ENCODE results near the gene NUPR1.

NUPR1 gene

DNA sequence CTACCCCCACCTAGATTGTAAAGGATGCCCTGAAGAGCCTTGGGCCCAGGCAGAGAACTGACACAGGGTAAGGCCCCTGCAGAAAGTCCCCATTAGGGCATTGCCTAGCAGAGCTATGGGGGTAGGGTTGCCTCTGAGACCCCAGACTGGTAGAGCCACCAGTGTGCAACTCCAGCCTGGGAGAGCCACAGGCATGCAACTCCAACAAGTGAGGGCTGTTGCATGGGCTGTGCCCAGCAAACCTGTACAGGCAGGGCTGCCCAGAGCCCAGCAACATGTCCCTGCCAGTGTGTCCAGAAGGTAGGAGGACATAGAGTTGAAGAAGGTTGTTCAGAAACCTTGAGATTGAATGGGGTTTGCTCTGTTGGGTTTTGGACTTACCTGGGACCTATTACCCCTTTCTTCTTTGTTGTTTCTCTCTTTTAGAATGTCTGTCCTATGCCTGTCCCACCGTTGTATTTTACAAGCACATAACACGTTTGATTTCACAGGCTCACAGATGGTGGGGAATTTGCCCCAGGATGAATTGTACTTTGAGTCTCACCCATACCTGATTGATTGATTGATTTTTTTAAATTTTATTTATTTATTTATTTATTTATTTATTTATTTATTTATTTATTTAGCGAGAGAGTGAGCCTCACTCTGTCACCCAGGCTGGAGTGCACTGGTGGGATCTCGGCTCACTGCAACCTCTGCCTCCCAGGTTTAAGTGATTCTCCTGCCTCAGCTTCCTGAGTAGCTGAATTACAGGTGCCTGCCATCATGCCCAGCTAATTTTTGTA is 31.4 kb upstream of the NUPR1 start:
- Histone ChIP-seq H3K27ac (ENCODE audit: extremely low read depth, low read depth, low read length) (no peak overlapping the region), H3K36me3 (ENCODE audit: control insufficient read depth in 2 of 2, insufficient read depth in 1 of 2, low read length in 2 of 2) (peaks cover 0 to under 1% of the 10 kb centered on the region in 2 experiments; a peak in 1 of 3 replicates), H3K4me1 (ENCODE audit: control insufficient read depth, insufficient read depth, low read length) (no peaks in the 10 kb centered on the region), H3K9me3 (ENCODE audit: control insufficient read depth, insufficient read depth, low read depth, low read length) (no peaks in the 10 kb centered on the region), H3K4me3 (ENCODE audit: low read depth, low read length) (no peak overlapping the region)
- ChIA-PET POLR2A (no interaction called here), CTCF (no interaction called here)
- TF ChIP-seq ZNF530 (tag by site-specific recombination; IDR thresholded peaks at IDR 0.05; ENCODE audit: low read depth) (0 out of 2 replicates have a peak, but pooled peaks have one; percentile 35), ZNF654 (tag by site-specific recombination; IDR thresholded peaks at IDR 0.05; ENCODE audit: low read depth) (peak; percentile 43), ZNF558 (tag by site-specific recombination; IDR thresholded peaks at IDR 0.05) (peak; percentile 79; the same call in 1 of the 2 replicates), RBAK (tag by site-specific recombination; IDR thresholded peaks at IDR 0.05) (0 out of 2 replicates have a peak, but pooled peaks have one; percentile 54), ZNF501 (tag by site-specific recombination; IDR thresholded peaks at IDR 0.05) (peak; percentile 45; the same call in 1 of the 2 replicates), KLF1 (tag by site-specific recombination; IDR thresholded peaks at IDR 0.05) (no peak), SCRT2 (tag by site-specific recombination; IDR thresholded peaks at IDR 0.05) (0 out of 2 replicates have a peak, but pooled peaks have one; percentile 28), SP3 (tag by site-specific recombination; IDR thresholded peaks at IDR 0.05) (peak; percentile 21; the same call in 1 of the 2 replicates), KLF7 (tag by site-specific recombination; IDR thresholded peaks at IDR 0.05; ENCODE audit: borderline replicate concordance) (no peak), ZNF560 (tag by site-specific recombination; IDR thresholded peaks at IDR 0.05; ENCODE audit: borderline replicate concordance) (peak; percentile 74), ZNF324 (tag by site-specific recombination; IDR thresholded peaks at IDR 0.05) (no peak), GLI2 (tag by site-specific recombination; IDR thresholded peaks at IDR 0.05; ENCODE audit: borderline replicate concordance, low read depth) (peak; percentile 22; the same call in 1 of the 2 replicates), GLIS2 (tag by site-specific recombination; IDR thresholded peaks at IDR 0.05) (no peak), ZNF433 (tag by site-specific recombination; IDR thresholded peaks at IDR 0.05; ENCODE audit: low read depth) (peak; percentile 78; the same call in 1 of the 2 replicates), REPIN1 (tag by site-specific recombination; IDR thresholded peaks at IDR 0.05; ENCODE audit: low read depth) (no peak), ZXDB (tag by site-specific recombination; IDR thresholded peaks at IDR 0.05) (peak; percentile 73), ZNF292 (tag by site-specific recombination; IDR thresholded peaks at IDR 0.05; ENCODE audit: borderline replicate concordance, low read depth) (peak; percentile 69; the same call in 1 of the 2 replicates), ZNF510 (tag by site-specific recombination; IDR thresholded peaks at IDR 0.05; ENCODE audit: insufficient replicate concordance) (peak; percentile 66), GFI1B (tag by site-specific recombination; IDR thresholded peaks at IDR 0.05) (0 out of 2 replicates have a peak, but pooled peaks have one; percentile 10), ZBTB21 (tag by site-specific recombination; IDR thresholded peaks at IDR 0.05) (peak; percentile 66; the same call in 1 of the 2 replicates), ZNF426 (tag by site-specific recombination; IDR thresholded peaks at IDR 0.05) (peak; percentile 92)
- TF ChIP-seq, protein P1, sequence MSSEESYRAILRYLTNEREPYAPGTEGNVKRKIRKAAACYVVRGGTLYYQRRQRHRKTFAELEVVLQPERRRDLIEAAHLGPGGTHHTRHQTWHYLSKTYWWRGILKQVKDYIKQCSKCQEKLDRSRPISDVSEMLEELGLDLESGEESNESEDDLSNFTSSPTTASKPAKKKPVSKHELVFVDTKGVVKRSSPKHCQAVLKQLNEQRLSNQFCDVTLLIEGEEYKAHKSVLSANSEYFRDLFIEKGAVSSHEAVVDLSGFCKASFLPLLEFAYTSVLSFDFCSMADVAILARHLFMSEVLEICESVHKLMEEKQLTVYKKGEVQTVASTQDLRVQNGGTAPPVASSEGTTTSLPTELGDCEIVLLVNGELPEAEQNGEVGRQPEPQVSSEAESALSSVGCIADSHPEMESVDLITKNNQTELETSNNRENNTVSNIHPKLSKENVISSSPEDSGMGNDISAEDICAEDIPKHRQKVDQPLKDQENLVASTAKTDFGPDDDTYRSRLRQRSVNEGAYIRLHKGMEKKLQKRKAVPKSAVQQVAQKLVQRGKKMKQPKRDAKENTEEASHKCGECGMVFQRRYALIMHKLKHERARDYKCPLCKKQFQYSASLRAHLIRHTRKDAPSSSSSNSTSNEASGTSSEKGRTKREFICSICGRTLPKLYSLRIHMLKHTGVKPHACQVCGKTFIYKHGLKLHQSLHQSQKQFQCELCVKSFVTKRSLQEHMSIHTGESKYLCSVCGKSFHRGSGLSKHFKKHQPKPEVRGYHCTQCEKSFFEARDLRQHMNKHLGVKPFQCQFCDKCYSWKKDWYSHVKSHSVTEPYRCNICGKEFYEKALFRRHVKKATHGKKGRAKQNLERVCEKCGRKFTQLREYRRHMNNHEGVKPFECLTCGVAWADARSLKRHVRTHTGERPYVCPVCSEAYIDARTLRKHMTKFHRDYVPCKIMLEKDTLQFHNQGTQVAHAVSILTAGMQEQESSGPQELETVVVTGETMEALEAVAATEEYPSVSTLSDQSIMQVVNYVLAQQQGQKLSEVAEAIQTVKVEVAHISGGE (tag by site-specific recombination; conservative IDR thresholded peaks at IDR 0.05; ENCODE audit: low read depth): peak; percentile 83
- TF ChIP-seq, protein P2, sequence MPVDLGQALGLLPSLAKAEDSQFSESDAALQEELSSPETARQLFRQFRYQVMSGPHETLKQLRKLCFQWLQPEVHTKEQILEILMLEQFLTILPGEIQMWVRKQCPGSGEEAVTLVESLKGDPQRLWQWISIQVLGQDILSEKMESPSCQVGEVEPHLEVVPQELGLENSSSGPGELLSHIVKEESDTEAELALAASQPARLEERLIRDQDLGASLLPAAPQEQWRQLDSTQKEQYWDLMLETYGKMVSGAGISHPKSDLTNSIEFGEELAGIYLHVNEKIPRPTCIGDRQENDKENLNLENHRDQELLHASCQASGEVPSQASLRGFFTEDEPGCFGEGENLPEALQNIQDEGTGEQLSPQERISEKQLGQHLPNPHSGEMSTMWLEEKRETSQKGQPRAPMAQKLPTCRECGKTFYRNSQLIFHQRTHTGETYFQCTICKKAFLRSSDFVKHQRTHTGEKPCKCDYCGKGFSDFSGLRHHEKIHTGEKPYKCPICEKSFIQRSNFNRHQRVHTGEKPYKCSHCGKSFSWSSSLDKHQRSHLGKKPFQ (tag by site-specific recombination; IDR thresholded peaks at IDR 0.05): peak; percentile 38; the same call in 1 of the 2 replicates
- TF ChIP-seq, protein P3, sequence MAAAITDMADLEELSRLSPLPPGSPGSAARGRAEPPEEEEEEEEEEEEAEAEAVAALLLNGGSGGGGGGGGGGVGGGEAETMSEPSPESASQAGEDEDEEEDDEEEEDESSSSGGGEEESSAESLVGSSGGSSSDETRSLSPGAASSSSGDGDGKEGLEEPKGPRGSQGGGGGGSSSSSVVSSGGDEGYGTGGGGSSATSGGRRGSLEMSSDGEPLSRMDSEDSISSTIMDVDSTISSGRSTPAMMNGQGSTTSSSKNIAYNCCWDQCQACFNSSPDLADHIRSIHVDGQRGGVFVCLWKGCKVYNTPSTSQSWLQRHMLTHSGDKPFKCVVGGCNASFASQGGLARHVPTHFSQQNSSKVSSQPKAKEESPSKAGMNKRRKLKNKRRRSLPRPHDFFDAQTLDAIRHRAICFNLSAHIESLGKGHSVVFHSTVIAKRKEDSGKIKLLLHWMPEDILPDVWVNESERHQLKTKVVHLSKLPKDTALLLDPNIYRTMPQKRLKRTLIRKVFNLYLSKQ (tag by site-specific recombination; IDR thresholded peaks at IDR 0.05; ENCODE audit: borderline replicate concordance): 0 out of 2 replicates have a peak, but pooled peaks have one; percentile 63
- TF ChIP-seq, protein P4, sequence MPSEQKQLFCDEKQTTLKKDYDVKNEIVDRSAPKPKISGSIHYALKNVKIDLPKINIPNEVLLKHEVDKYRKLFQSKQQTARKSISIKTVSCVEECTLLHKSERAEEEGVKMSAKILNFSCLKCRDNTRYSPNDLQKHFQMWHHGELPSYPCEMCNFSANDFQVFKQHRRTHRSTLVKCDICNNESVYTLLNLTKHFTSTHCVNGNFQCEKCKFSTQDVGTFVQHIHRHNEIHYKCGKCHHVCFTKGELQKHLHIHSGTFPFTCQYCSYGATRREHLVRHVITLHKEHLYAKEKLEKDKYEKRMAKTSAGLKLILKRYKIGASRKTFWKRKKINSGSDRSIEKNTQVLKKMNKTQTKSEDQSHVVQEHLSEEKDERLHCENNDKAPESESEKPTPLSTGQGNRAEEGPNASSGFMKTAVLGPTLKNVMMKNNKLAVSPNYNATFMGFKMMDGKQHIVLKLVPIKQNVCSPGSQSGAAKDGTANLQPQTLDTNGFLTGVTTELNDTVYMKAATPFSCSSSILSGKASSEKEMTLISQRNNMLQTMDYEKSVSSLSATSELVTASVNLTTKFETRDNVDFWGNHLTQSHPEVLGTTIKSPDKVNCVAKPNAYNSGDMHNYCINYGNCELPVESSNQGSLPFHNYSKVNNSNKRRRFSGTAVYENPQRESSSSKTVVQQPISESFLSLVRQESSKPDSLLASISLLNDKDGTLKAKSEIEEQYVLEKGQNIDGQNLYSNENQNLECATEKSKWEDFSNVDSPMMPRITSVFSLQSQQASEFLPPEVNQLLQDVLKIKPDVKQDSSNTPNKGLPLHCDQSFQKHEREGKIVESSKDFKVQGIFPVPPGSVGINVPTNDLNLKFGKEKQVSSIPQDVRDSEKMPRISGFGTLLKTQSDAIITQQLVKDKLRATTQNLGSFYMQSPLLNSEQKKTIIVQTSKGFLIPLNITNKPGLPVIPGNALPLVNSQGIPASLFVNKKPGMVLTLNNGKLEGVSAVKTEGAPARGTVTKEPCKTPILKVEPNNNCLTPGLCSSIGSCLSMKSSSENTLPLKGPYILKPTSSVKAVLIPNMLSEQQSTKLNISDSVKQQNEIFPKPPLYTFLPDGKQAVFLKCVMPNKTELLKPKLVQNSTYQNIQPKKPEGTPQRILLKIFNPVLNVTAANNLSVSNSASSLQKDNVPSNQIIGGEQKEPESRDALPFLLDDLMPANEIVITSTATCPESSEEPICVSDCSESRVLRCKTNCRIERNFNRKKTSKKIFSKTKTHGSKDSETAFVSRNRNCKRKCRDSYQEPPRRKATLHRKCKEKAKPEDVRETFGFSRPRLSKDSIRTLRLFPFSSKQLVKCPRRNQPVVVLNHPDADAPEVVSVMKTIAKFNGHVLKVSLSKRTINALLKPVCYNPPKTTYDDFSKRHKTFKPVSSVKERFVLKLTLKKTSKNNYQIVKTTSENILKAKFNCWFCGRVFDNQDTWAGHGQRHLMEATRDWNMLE (tag by site-specific recombination; conservative IDR thresholded peaks at IDR 0.05; ENCODE audit: low read depth): peak; percentile 93

Data from HEK293 (cell line).